Measurements from ENCODE around the gene SHISA5.

SHISA5 gene

DNA sequence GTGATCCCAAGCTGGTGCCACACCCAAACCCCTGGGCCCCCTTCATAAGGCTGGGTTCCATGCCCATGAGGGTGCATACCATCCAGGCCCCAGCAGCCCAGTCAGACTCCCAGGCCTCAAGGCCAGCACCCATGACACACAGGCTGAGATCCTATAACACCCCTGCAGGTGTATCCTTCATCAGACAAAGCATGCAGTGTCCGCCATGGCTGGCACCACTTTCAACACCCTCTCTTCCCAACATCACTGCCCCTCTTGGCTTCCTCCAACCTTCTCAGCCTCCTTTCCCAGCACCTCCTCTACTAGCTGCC lies 67.5 kb downstream of the SHISA5 start:
- no peak for DNase-seq (ENCODE audit: low read depth)
- TF ChIP-seq, protein P1, sequence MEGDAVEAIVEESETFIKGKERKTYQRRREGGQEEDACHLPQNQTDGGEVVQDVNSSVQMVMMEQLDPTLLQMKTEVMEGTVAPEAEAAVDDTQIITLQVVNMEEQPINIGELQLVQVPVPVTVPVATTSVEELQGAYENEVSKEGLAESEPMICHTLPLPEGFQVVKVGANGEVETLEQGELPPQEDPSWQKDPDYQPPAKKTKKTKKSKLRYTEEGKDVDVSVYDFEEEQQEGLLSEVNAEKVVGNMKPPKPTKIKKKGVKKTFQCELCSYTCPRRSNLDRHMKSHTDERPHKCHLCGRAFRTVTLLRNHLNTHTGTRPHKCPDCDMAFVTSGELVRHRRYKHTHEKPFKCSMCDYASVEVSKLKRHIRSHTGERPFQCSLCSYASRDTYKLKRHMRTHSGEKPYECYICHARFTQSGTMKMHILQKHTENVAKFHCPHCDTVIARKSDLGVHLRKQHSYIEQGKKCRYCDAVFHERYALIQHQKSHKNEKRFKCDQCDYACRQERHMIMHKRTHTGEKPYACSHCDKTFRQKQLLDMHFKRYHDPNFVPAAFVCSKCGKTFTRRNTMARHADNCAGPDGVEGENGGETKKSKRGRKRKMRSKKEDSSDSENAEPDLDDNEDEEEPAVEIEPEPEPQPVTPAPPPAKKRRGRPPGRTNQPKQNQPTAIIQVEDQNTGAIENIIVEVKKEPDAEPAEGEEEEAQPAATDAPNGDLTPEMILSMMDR (IDR thresholded peaks at IDR 0.05; ENCODE audit: control insufficient read depth, extremely low read depth, insufficient read depth): no peak
- H3K4me3 ChIP-seq (ENCODE audit: low read depth, low read length): no peak overlapping the region

DNA sequence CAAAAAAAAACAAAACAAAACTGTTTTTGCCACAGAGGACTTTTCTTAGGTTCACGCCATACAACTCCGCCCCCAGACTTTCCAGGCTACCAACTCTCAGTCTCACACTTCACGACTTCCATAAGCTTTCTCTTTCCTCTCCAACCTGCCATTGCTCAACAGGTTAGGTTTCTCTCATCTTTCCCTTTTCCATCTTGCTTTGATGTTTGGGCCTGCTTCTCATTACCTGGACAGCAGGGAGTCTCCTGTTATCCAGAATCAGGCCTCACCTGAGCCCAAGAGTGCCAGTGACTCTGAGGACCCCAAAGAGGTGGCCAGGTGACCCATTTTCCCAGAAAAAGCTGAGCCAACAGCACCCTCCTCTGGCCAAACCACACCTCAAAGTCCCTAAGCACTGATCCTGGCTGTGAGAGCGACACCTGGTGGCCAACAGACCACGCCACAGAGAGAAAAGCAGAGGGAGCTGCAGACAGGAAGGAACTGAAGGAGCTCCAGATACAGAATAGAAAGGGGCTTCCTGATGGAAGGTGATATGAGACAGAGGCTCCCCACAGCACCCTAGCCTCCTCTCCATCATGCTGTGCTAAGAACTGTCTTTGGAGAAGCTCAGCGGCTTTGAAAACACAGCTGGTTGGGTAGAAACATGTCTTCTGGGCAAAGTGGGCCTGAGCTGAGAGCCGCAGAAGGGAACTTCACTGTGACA lies 68.0 kb downstream of the SHISA5 start:
- no peak overlapping the region for H3K4me3 ChIP-seq (ENCODE audit: low read depth, low read length)
- TF ChIP-seq, protein P1 (IDR thresholded peaks at IDR 0.05; ENCODE audit: control insufficient read depth, extremely low read depth, insufficient read depth): peak; percentile 100
- DNase-seq (ENCODE audit: low read depth): peak; percentile 40

DNA sequence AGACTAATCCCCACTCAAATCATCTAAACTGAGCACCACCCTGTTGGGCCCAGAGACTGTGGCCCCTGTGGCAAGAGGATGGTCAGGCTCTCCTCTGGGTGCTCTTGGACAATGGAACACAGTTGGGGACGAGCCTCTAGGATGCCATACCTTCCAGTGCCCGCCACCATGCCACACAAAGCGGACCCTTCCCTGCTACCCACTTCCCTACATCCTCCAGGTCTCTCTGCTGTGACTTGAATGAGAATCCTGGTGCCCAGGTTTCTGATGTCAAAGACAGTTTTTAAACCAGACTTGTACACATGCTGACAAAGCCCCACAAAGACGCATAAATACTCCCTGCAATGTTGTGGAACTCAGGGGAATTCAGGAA lies 68.8 kb downstream of the SHISA5 start:
- no peak for DNase-seq (ENCODE audit: low read depth)
- TF ChIP-seq, protein P1 (IDR thresholded peaks at IDR 0.05; ENCODE audit: control insufficient read depth, extremely low read depth, insufficient read depth): no peak
- H3K4me3 ChIP-seq (ENCODE audit: low read depth, low read length): no peak overlapping the region

DNA sequence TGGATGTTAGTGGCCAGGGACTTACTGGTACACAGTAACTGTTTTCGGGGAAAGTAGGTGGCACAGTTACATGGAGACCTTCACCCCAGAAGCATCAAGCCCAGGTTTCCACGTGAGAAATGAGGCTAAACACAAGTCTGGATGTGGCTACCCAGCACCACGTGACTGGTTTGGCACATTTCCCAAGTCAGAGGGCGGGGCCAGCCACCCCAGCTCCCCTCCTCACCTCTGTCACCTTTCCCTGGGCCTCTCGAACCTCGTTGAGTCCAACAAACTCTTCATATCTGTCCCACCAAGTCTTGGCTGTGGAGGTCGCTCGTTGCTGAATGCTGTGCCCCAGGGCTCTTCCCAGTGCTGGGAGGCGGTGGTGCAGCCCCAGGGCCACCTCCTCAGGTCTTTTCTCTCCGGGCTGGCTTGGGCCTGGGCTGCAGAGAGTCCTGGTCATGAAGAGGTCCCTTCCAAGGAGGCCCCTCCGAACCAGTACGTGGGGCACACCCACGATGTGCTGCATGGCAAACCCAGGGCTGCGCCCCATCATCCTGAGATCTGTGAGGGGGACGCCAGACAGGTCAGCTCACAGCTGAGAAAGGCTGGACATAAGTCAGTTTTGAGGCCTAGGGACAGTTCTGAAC lies 69.3 kb downstream of the SHISA5 start:
- no peak for DNase-seq (ENCODE audit: low read depth)
- TF ChIP-seq, protein P1 (IDR thresholded peaks at IDR 0.05; ENCODE audit: control insufficient read depth, extremely low read depth, insufficient read depth): no peak

DNA sequence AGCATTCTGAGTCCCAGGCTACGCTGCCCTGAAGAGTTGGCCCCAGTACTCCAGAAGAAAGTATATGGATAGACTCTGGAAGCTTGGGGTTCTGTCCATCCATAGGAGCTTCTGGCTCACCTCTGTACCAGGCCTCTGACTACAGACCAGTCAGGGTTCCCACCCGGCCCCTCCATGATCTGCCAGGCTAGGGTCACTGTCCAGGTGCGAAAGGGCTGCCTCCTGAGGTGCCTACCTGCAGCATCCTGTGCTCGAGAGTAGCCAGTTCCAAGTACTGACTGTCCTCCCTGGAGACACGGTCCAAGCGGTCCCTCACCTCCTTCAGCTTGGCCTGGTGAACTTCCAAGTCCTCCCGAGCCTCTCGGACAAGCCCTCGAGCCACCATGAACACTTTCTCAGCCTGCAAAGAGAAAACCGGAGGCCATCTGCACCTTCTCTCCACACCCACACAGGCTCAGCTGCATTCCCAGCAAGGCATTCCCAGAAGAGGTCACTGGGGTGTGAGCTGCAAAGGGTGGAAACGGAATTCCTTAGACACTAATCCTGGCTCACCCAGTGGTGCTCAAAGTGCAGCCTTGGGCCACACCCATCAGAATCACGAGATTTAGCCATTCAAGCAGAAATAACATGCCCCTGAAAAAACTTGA lies 70.4 kb downstream of the SHISA5 start:
- H3K4me3 ChIP-seq (ENCODE audit: low read depth, low read length): no peak overlapping the region
- no peak for DNase-seq (ENCODE audit: low read depth)
- TF ChIP-seq, protein P1 (IDR thresholded peaks at IDR 0.05; ENCODE audit: control insufficient read depth, extremely low read depth, insufficient read depth): no peak

More for the DNA sequence above, 69.3 kb downstream of the SHISA5 start:
- H3K4me3 ChIP-seq (ENCODE audit: low read depth, low read length): no peak overlapping the region

DNA sequence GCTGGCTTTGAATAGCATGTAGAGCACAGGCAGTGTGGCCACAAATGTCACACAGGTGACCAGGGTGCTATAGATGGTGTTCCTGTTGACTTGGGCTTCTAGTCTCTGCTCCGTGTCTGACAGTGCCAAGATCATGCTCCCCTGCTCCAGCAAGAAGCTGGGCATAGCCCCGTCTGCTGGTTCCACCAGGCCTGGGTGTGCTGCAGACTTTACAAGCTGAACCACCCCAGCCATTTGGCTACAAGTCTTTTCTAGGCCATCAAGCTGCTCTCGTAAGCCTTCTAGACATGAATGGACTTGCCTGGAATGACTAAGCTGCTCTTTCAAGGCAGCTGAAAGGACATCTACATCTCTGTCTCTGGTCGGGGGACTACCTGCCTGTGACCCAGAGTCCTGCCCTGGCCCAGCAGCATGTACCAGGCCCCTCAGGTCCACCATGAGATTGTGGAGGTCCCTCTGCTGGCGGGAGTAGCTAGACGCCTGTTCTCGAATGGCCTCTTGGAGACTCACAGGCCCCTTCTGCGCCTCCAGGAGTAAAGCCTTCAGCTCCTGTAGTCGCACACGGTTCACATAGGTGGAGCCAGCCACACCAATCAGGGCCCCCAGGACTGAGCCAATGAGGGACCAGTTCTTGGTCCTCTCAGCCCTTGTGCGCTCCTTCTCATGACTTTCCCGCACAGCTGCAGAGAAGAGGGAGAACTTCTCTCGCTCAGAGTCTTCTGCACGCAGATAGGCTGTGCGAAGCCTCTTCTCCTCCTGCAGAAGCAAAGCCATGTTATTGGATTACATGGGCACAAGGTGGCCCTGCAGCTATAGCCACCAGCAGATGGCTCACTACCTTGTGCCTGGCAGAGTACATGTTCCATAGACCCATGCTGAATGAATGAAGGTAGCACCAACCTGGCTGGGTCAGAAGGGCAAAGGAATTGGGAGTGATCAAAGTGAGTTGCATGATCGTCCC lies 71.3 kb downstream of the SHISA5 start:
- no peak overlapping the region for H3K4me3 ChIP-seq (ENCODE audit: low read depth, low read length)
- DNase-seq (ENCODE audit: low read depth): no peak
- TF ChIP-seq, protein P1 (IDR thresholded peaks at IDR 0.05; ENCODE audit: control insufficient read depth, extremely low read depth, insufficient read depth): peak; percentile 58
